Colonic mucosa (tissue), 4 donors: Measurements from ENCODE around the gene SEMA3A. TPM values are rescaled to one million over a fixed set of nuclear protein-coding genes. Genes with fewer than 3 reads are reported as not detected.

Experiments
- DNase-seq: peaks from one replicate; pipeline ENCODE4 v3.0.0-alpha.2; 2020
- H3K27ac ChIP-seq: fragments of 200-600 bp; one replicate; pipeline ENCODE4 v1.8.0; 2021
- H3K27me3 ChIP-seq: fragments of 200-600 bp; one replicate; pipeline ENCODE4 v1.8.0; 2021
- H3K36me3 ChIP-seq: fragments of 200-600 bp; one replicate; pipeline ENCODE4 v1.8.0; 2021
- H3K4me1 ChIP-seq: fragments of 200-600 bp; one replicate; pipeline ENCODE4 v1.8.0; 2021; ENCODE audit warnings: mild to moderate bottlenecking
- H3K4me3 ChIP-seq: fragments of 200-600 bp; one replicate; pipeline ENCODE4 v1.8.0; 2021
- H3K9ac ChIP-seq, 2 donors: one replicate each; pipeline ENCODE4 v1.7.0; 2013; ENCODE audit warnings: control low read depth in 2 of 2, low read depth in 2 of 2, low read length in 2 of 2
- H3K9me3 ChIP-seq: fragments of 200-600 bp; one replicate; pipeline ENCODE4 v1.8.0; 2021
- CTCF ChIP-seq: fragments of 200-600 bp; IDR thresholded peaks from one replicate; pipeline ENCODE4 v1.8.0; 2022; ENCODE audit warnings: antibody characterized with exemption, mild to moderate bottlenecking
- intact Hi-C: fragments of 100-400 bp; cut with DNase I; formaldehyde crosslinking; loops from one replicate; pipeline ENCODE4 v1.14.1; 2022
- total RNA-seq, 2 donors: library from RNA; stranded (reverse); fragmentation: NEBNext Ultra II Directional in 1 of 2; extraction: Animal tissue kit (Norgen Biotek cat#: 25700) in 1 of 2; gene quantifications; one replicate each; pipeline ENCODE4 v1.2.1, GENCODE V29; 2021
- donor health status: healthy.
- donor health status: DM: no; HTN: no; CAD: no.
- donor health status: DM: no; HTN: no; CAD: no.

The SEMA3A gene
- total RNA-seq, 2 donors from 2014 or later = 1.7 to 14.2 TPM

GRCh38 chr7:84122582-84123360, 71.8 kb downstream of the SEMA3A start:
- DNase-seq = no peak
- H3K27me3 ChIP-seq = no peaks in the 10 kb centered on the region
- no peak for TF ChIP-seq CTCF
- H3K27ac ChIP-seq = no peak overlapping the region
- intact Hi-C loops = no loop called here
- H3K36me3 ChIP-seq = no peaks in the 10 kb centered on the region
- no peak overlapping the region for H3K4me3 ChIP-seq
- no peak overlapping the region for H3K9ac ChIP-seq
- H3K9me3 ChIP-seq = no peaks in the 10 kb centered on the region
- no peaks in the 10 kb centered on the region for H3K4me1 ChIP-seq

- intact Hi-C loops = no loop called here
- Histone ChIP-seq H3K36me3 (no peaks in the 10 kb centered on the region), H3K27ac (no peak overlapping the region), H3K9ac (no peak overlapping the region), H3K27me3 (no peaks in the 10 kb centered on the region), H3K9me3 (no peaks in the 10 kb centered on the region), H3K4me3 (no peak overlapping the region), H3K4me1 (no peaks in the 10 kb centered on the region)
- no peak for DNase-seq
- no peak for TF ChIP-seq CTCF
These were observed 77.3 kb downstream of the SEMA3A start for GRCh38 chr7:84117304-84117703.

GRCh38 chr7:84113906-84114850, 80.4 kb downstream of the SEMA3A start:
- no peak overlapping the region for H3K27ac ChIP-seq
- intact Hi-C loops = no loop called here

GRCh38 chr7:84113286-84113685, 81.3 kb downstream of the SEMA3A start:
- DNase-seq = no peak
- Histone ChIP-seq H3K27me3 (no peaks in the 10 kb centered on the region), H3K9me3 (no peaks in the 10 kb centered on the region), H3K4me1 (no peaks in the 10 kb centered on the region), H3K27ac (no peak overlapping the region), H3K9ac (no peak overlapping the region), H3K4me3 (no peak overlapping the region), H3K36me3 (no peaks in the 10 kb centered on the region)
- intact Hi-C loops = no loop called here
- no peak for TF ChIP-seq CTCF

More at GRCh38 chr7:84113906-84114850, 80.4 kb downstream of the SEMA3A start:
- Histone ChIP-seq H3K27me3 (no peaks in the 10 kb centered on the region), H3K4me1 (no peaks in the 10 kb centered on the region), H3K4me3 (no peak overlapping the region), H3K9me3 (no peaks in the 10 kb centered on the region), H3K36me3 (no peaks in the 10 kb centered on the region), H3K9ac (no peak overlapping the region)
- no peak for TF ChIP-seq CTCF
- no peak for DNase-seq

GRCh38 chr7:84112771-84113170, 81.8 kb downstream of the SEMA3A start:
- no peak for TF ChIP-seq CTCF
- DNase-seq = no peak
- H3K4me3 ChIP-seq = no peak overlapping the region
- H3K9ac ChIP-seq = no peak overlapping the region
- H3K27me3 ChIP-seq = no peaks in the 10 kb centered on the region
- H3K4me1 ChIP-seq = no peaks in the 10 kb centered on the region
- H3K27ac ChIP-seq = no peak overlapping the region
- intact Hi-C loops = no loop called here
- H3K36me3 ChIP-seq = no peaks in the 10 kb centered on the region
- H3K9me3 ChIP-seq = no peaks in the 10 kb centered on the region
